Sciatic nerve (tissue), 2 donors: ENCODE measurements around the gene PEPD. TPM values are rescaled to one million over a fixed set of nuclear protein-coding genes. Genes with fewer than 3 reads are reported as not detected.

Source experiments
- ATAC-seq: fragments of 200-7000 bp; cut with Tn5 transposase; one replicate; pipeline ENCODE4 v1.9.1; 2020; ENCODE audit warnings: mild to moderate bottlenecking, moderate library complexity
- DNase-seq: peaks from one replicate; pipeline ENCODE4 v3.0.0-alpha.2; 2020; ENCODE audit warnings: low spot score
- intact Hi-C: fragments of 100-400 bp; cut with DNase I; formaldehyde crosslinking; loops from one replicate; pipeline ENCODE4 v1.14.2; 2022
- total RNA-seq: library from RNA; stranded (reverse); fragmentation: NEBNext Ultra II Directional; extraction: Animal tissue kit (Norgen Biotek cat#: 25700); gene quantifications from one replicate; pipeline ENCODE4 v1.2.1, GENCODE V29; 2021
- donor health status: DM: no; HTN: no; CAD: no.
- donor health status: DM: no; HTN: no; CAD: no.

The PEPD gene
- total RNA-seq, 1 donor from 2014 or later, result 62.8 TPM

GRCh38 chr19:33387351-33388230, 134.0 kb downstream of the PEPD start:
- intact Hi-C loops, result no loop called here
- ATAC-seq, result no peak
- DNase-seq, result peak; percentile 58

GRCh38 chr19:33386361-33386858, 135.2 kb downstream of the PEPD start:
- intact Hi-C loops, result no loop called here
- DNase-seq (peak; percentile 47), ATAC-seq (no peak)

GRCh38 chr19:33385956-33386355, 135.6 kb downstream of the PEPD start:
- ATAC-seq (no peak), DNase-seq (peak; percentile 48)
- intact Hi-C loops, result no loop called here

GRCh38 chr19:33384983-33385382, 136.6 kb downstream of the PEPD start:
- DNase-seq (peak; percentile 18), ATAC-seq (no peak)
- intact Hi-C loops, result no loop called here

- ATAC-seq (no peak), DNase-seq (no peak)
- intact Hi-C loops, result no loop called here
Observed at GRCh38 chr19:33383720-33384292, 137.8 kb downstream of the PEPD start.

- intact Hi-C loops, result no loop called here
- DNase-seq (no peak), ATAC-seq (no peak)
Observed at GRCh38 chr19:33382982-33383381, 138.6 kb downstream of the PEPD start.

- intact Hi-C loops, result no loop called here
- ATAC-seq (no peak), DNase-seq (peak; percentile 21)
Observed at GRCh38 chr19:33382006-33382405, 139.6 kb downstream of the PEPD start.

GRCh38 chr19:33381101-33381500, 140.5 kb downstream of the PEPD start:
- intact Hi-C loops, result no loop called here
- ATAC-seq, result no peak
- DNase-seq, result peak; percentile 13

- ATAC-seq, result no peak
- DNase-seq, result peak; percentile 15
- intact Hi-C loops, result loop anchor here (2.0 kb wide), 1 partner anchor 1014 kb away; no protein-coding TSS in a partner anchor
Observed at GRCh38 chr19:33379151-33379829, 142.3 kb downstream of the PEPD start.

GRCh38 chr19:33377586-33378475, 143.8 kb downstream of the PEPD start:
- intact Hi-C loops, result loop anchor here (2.0 kb wide), 1 partner anchor 1015 kb away; no protein-coding TSS in a partner anchor
- ATAC-seq (no peak), DNase-seq (no peak)

- intact Hi-C loops, result no loop called here
- DNase-seq (no peak), ATAC-seq (no peak)
Observed at GRCh38 chr19:33376941-33377557, 144.5 kb downstream of the PEPD start.

- intact Hi-C loops, result no loop called here
- ATAC-seq (no peak), DNase-seq (peak; percentile 79)
Observed at GRCh38 chr19:33376423-33376822, 145.2 kb downstream of the PEPD start.

GRCh38 chr19:33375837-33376159, 145.8 kb downstream of the PEPD start:
- intact Hi-C loops, result no loop called here
- peak; percentile 47 for ATAC-seq
- no peak for DNase-seq

GRCh38 chr19:33375156-33375836, 146.3 kb downstream of the PEPD start:
- no peak for DNase-seq
- ATAC-seq, result no peak
- intact Hi-C loops, result no loop called here

- ATAC-seq (no peak), DNase-seq (peak; percentile 41)
Observed at GRCh38 chr19:33374236-33374714, 147.3 kb downstream of the PEPD start.

GRCh38 chr19:33373453-33374235, 147.9 kb downstream of the PEPD start, which contains the start of gene CEBPG:
Gene CEBPG (plus strand): TSS chr19:33373709. CDS start chr19:33379240, 5,531 bp downstream.
- intact Hi-C loops, result no loop called here

More at GRCh38 chr19:33374236-33374714, 147.3 kb downstream of the PEPD start:
- intact Hi-C loops, result no loop called here

GRCh38 chr19:33370783-33371182, 150.8 kb downstream of the PEPD start:
- DNase-seq (no peak), ATAC-seq (no peak)
- intact Hi-C loops, result no loop called here

More at GRCh38 chr19:33373453-33374235, 147.9 kb downstream of the PEPD start, which contains the start of gene CEBPG:
- peak; percentile 96 for DNase-seq
- ATAC-seq, result peak; percentile 98
